Measurements from ENCODE around the gene NLRP13.
"Not testable (repeated sequence)": the region's sequence is repeated elsewhere in the genome, so short reads cannot be mapped to it uniquely, and the experiment has no call there.

NLRP13 gene

DNA sequence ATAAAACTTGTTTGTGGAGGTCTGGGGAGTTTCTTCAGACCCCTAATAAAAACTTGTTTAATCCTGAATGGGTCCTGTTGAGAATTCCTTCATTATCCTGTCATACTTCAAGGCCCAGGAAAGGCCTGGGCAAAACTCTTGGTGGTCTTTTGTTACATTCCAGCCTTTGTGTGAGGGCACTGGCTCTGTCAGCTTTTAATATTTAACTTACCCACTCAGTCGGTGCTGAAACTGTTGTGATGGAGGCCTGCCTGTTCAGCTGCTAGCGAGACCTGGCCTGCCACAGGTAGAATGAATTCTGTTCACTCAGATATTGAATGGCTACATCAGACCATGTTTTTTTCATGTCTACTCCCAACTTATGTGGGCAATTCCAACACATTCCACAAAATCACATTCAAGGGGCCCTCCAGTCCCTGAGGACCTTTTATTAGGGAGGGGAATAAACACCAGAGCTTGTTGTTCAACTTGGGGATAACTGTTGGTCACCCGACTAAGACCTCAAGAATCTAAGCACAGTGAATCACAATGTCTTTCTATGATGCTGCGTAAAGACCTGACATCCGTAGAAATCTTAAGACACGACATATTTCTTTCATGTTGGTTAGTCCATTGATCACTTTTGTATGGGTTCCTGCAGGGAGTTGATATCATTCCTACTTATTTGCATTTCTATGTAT, 28.0 kb upstream of the NLRP13 start:
- Histone ChIP-seq H2BK5ac (ENCODE audit: low read depth, low read length, poor library complexity) (no peak overlapping the region), H3K9me3 (ENCODE audit: insufficient read depth, low read depth, low read length) (peaks cover 27% of the 10 kb centered on the region), H4K8ac (ENCODE audit: low read depth, low read length) (no peak overlapping the region), H3K4ac (ENCODE audit: low read depth, low read length) (no peak overlapping the region), H3K79me1 (ENCODE audit: low read length) (no peaks in the 10 kb centered on the region), H3K4me1 (ENCODE audit: control insufficient read depth in 1 of 2, insufficient read depth in 2 of 2, low read length in 2 of 2) (no peaks in the 10 kb centered on the region), H3K23ac (ENCODE audit: low read length) (no peak overlapping the region), H3K4me2 (ENCODE audit: low read length) (no peak overlapping the region), H2BK120ac (ENCODE audit: insufficient read depth, low read length, poor library complexity) (no peak overlapping the region), H3K18ac (ENCODE audit: low read length) (no peak overlapping the region), H4K91ac (ENCODE audit: low read depth, low read length) (no peak overlapping the region), H3K79me2 (ENCODE audit: control insufficient read depth, insufficient read depth, low read length, poor library complexity) (no peaks in the 10 kb centered on the region), H3K4me3 (ENCODE audit: low read depth, low read length) (no peak overlapping the region), H2BK12ac (ENCODE audit: low read length) (no peak overlapping the region), H4K12ac (ENCODE audit: low read depth, low read length) (no peak overlapping the region), H3K14ac (ENCODE audit: low read length) (no peak overlapping the region), H2AK5ac (ENCODE audit: low read length) (no peak overlapping the region), H3K9ac (ENCODE audit: low read length) (no peak overlapping the region), H3K27ac (ENCODE audit: low read depth, low read length) (no peak overlapping the region), H3K36me3 (ENCODE audit: control insufficient read depth in 1 of 2, insufficient read depth in 2 of 2, low read length in 2 of 2) (no peaks in the 10 kb centered on the region), H2AFZ (ENCODE audit: insufficient read depth, low read length, poor library complexity) (no peak overlapping the region), H3K27me3 (ENCODE audit: insufficient read depth, low read length) (no peaks in the 10 kb centered on the region)
- no peak for DNase-seq
- WGBS (ENCODE audit: extremely low coverage, insufficient coverage, insufficient read length) = no CpG with 5 or more reads among the region's 6 CpGs

DNA sequence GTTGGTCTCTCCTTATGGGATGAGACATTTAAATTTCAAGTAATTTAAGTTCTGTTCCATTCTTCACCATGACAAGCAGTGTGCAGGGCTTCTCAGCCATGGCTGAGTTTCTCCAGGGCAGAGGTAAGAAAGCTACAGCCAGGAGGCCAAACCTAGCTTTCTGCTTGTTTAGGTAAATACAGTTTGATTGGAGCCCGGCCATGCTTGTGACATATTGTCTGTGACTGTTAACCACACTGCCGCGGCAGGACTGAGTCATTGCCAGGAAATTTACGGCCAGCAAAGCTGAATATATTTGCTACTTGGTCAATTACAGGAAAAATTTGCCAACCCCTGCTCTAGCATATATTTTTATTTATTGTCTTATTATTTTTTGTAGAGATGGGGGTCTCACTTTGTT, 26.2 kb upstream of the NLRP13 start:
- Histone ChIP-seq H2BK5ac (ENCODE audit: low read depth, low read length, poor library complexity) (no peak overlapping the region), H3K23ac (ENCODE audit: low read length) (no peak overlapping the region), H3K9ac (ENCODE audit: low read length) (no peak overlapping the region), H2BK12ac (ENCODE audit: low read length) (no peak overlapping the region), H2AK5ac (ENCODE audit: low read length) (no peak overlapping the region), H3K36me3 (ENCODE audit: control insufficient read depth in 1 of 2, insufficient read depth in 2 of 2, low read length in 2 of 2) (no peaks in the 10 kb centered on the region), H3K4me2 (ENCODE audit: low read length) (no peak overlapping the region), H4K12ac (ENCODE audit: low read depth, low read length) (no peak overlapping the region), H3K27ac (ENCODE audit: low read depth, low read length) (no peak overlapping the region), H3K79me2 (ENCODE audit: control insufficient read depth, insufficient read depth, low read length, poor library complexity) (no peaks in the 10 kb centered on the region), H3K27me3 (ENCODE audit: insufficient read depth, low read length) (no peaks in the 10 kb centered on the region), H3K14ac (ENCODE audit: low read length) (no peak overlapping the region), H3K4ac (ENCODE audit: low read depth, low read length) (no peak overlapping the region), H3K79me1 (ENCODE audit: low read length) (no peaks in the 10 kb centered on the region), H3K4me1 (ENCODE audit: control insufficient read depth in 1 of 2, insufficient read depth in 2 of 2, low read length in 2 of 2) (no peaks in the 10 kb centered on the region), H3K4me3 (ENCODE audit: low read depth, low read length) (no peak overlapping the region), H3K18ac (ENCODE audit: low read length) (no peak overlapping the region), H2BK120ac (ENCODE audit: insufficient read depth, low read length, poor library complexity) (no peak overlapping the region), H4K91ac (ENCODE audit: low read depth, low read length) (no peak overlapping the region), H2AFZ (ENCODE audit: insufficient read depth, low read length, poor library complexity) (no peak overlapping the region), H4K8ac (ENCODE audit: low read depth, low read length) (no peak overlapping the region), H3K9me3 (ENCODE audit: insufficient read depth, low read depth, low read length) (peaks cover 33% of the 10 kb centered on the region)
- no peak for DNase-seq
- WGBS (ENCODE audit: extremely low coverage, insufficient coverage, insufficient read length) = no CpG with 5 or more reads among the region's 4 CpGs

DNA sequence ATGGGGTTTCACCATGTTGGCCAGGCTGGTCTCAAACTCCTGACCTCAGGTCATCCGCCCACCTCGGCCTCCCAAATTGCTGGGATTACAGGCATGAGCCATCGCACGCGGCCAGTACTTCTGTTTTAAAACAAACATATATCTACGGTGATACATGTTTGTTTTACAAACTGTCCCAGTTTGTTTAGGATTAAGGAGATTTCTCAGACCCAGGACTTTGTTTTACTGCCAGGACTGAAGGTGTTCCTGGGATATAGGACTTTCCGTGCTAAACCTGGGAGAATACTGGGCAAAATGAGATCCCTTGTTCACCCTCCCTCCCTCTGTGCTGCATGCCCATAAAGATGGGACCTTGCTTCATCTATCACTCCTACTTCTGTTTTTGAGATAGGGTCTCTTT, 24.3 kb upstream of the NLRP13 start:
- Histone ChIP-seq H3K23ac (ENCODE audit: low read length) (no peak overlapping the region), H4K12ac (ENCODE audit: low read depth, low read length) (no peak overlapping the region), H3K79me2 (ENCODE audit: control insufficient read depth, insufficient read depth, low read length, poor library complexity) (no peaks in the 10 kb centered on the region), H3K14ac (ENCODE audit: low read length) (no peak overlapping the region), H3K9me3 (ENCODE audit: insufficient read depth, low read depth, low read length) (peaks cover 27% of the 10 kb centered on the region), H3K27ac (ENCODE audit: low read depth, low read length) (no peak overlapping the region), H3K4me1 (ENCODE audit: control insufficient read depth in 1 of 2, insufficient read depth in 2 of 2, low read length in 2 of 2) (no peaks in the 10 kb centered on the region), H3K27me3 (ENCODE audit: insufficient read depth, low read length) (no peaks in the 10 kb centered on the region), H3K36me3 (ENCODE audit: control insufficient read depth in 1 of 2, insufficient read depth in 2 of 2, low read length in 2 of 2) (no peaks in the 10 kb centered on the region), H4K8ac (ENCODE audit: low read depth, low read length) (no peak overlapping the region), H3K4ac (ENCODE audit: low read depth, low read length) (no peak overlapping the region), H3K9ac (ENCODE audit: low read length) (no peak overlapping the region), H2AFZ (ENCODE audit: insufficient read depth, low read length, poor library complexity) (no peak overlapping the region), H2BK12ac (ENCODE audit: low read length) (no peak overlapping the region), H2BK120ac (ENCODE audit: insufficient read depth, low read length, poor library complexity) (no peak overlapping the region), H2AK5ac (ENCODE audit: low read length) (no peak overlapping the region), H3K4me3 (ENCODE audit: low read depth, low read length) (no peak overlapping the region), H3K4me2 (ENCODE audit: low read length) (no peak overlapping the region), H3K79me1 (ENCODE audit: low read length) (no peaks in the 10 kb centered on the region), H4K91ac (ENCODE audit: low read depth, low read length) (no peak overlapping the region), H2BK5ac (ENCODE audit: low read depth, low read length, poor library complexity) (no peak overlapping the region), H3K18ac (ENCODE audit: low read length) (no peak overlapping the region)
- no peak for DNase-seq
- no CpG with 5 or more reads among the region's 7 CpGs for WGBS (ENCODE audit: extremely low coverage, insufficient coverage, insufficient read length)

DNA sequence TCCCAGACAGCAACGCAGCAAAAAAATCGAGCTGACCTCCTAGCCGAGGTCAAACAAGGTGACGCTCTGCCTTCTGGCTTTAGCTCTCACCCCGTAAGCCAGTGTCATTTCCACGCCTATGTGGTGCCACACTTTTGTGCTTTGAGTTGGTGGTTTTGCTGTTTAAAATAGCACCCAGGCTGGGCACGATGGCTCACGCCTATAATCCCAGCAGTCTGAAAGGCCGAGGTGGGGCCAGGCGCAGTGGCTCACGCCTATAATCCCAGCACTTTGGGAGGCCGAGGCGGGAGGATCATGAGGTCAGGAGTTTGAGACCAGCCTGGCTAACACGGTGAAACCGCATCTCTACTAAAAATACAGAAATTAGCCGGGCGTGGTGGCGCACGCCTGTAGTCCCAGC, 18.4 kb upstream of the NLRP13 start:
- WGBS (ENCODE audit: extremely low coverage, insufficient coverage, insufficient read length) = no CpG with 5 or more reads among the region's 19 CpGs
- H2BK5ac ChIP-seq (ENCODE audit: low read depth, low read length, poor library complexity); DNase-seq; H4K8ac ChIP-seq (ENCODE audit: low read depth, low read length); H2BK12ac ChIP-seq (ENCODE audit: low read length); H3K4me3 ChIP-seq (ENCODE audit: low read depth, low read length); H3K27ac ChIP-seq (ENCODE audit: low read depth, low read length); H2BK120ac ChIP-seq (ENCODE audit: insufficient read depth, low read length, poor library complexity); H4K12ac ChIP-seq (ENCODE audit: low read depth, low read length); H3K14ac ChIP-seq (ENCODE audit: low read length); H3K4me2 ChIP-seq (ENCODE audit: low read length); H4K91ac ChIP-seq (ENCODE audit: low read depth, low read length); H3K79me2 ChIP-seq (ENCODE audit: control insufficient read depth, insufficient read depth, low read length, poor library complexity); H3K36me3 ChIP-seq (ENCODE audit: control insufficient read depth in 1 of 2, insufficient read depth in 2 of 2, low read length in 2 of 2); H3K4ac ChIP-seq (ENCODE audit: low read depth, low read length); H3K27me3 ChIP-seq (ENCODE audit: insufficient read depth, low read length); H3K23ac ChIP-seq (ENCODE audit: low read length); H3K18ac ChIP-seq (ENCODE audit: low read length); H2AFZ ChIP-seq (ENCODE audit: insufficient read depth, low read length, poor library complexity); H3K79me1 ChIP-seq (ENCODE audit: low read length); H3K9ac ChIP-seq (ENCODE audit: low read length); H2AK5ac ChIP-seq (ENCODE audit: low read length); H3K4me1 ChIP-seq (ENCODE audit: control insufficient read depth in 1 of 2, insufficient read depth in 2 of 2, low read length in 2 of 2): not testable (repeated sequence)
- H3K9me3 ChIP-seq (ENCODE audit: insufficient read depth, low read depth, low read length) = peaks cover 28% of the 10 kb centered on the region
